Glutamatergic neuron (in vitro differentiated cells): ENCODE measurements around the gene AMIGO2. TPM values are rescaled to one million over a fixed set of nuclear protein-coding genes. Genes with fewer than 3 reads are reported as not detected.
"Not testable (repeated sequence)": the region's sequence is repeated elsewhere in the genome, so short reads cannot be mapped to it uniquely, and the experiment has no call there.

ENCODE experiments used
- DNase-seq: peaks from one replicate; pipeline ENCODE4 v3.0.0; 2022
- H3K27ac Mint-ChIP-seq: one replicate; pipeline ENCODE4 v1.8.0; 2020; ENCODE audit warnings: mild to moderate bottlenecking, mixed read lengths, inconsistent platforms; ENCODE audit not compliant: unreplicated experiment
- H3K27me3 Mint-ChIP-seq: one replicate; pipeline ENCODE4 v1.8.0; 2020; ENCODE audit warnings: mild to moderate bottlenecking, moderate library complexity, mixed read lengths, inconsistent platforms; ENCODE audit not compliant: unreplicated experiment
- H3K36me3 Mint-ChIP-seq: one replicate; pipeline ENCODE4 v1.8.0; 2020; ENCODE audit warnings: mild to moderate bottlenecking, mixed read lengths, inconsistent platforms; ENCODE audit not compliant: unreplicated experiment
- H3K4me1 Mint-ChIP-seq: one replicate; pipeline ENCODE4 v1.8.0; 2020; ENCODE audit warnings: mild to moderate bottlenecking, low read depth, mixed read lengths, inconsistent platforms; ENCODE audit not compliant: unreplicated experiment
- H3K4me3 Mint-ChIP-seq: one replicate; pipeline ENCODE4 v1.8.0; 2020; ENCODE audit warnings: mild to moderate bottlenecking, mixed read lengths, inconsistent platforms; ENCODE audit not compliant: unreplicated experiment
- H3K9me3 Mint-ChIP-seq: one replicate; pipeline ENCODE4 v1.8.0; 2020; ENCODE audit warnings: mild to moderate bottlenecking, moderate library complexity, mixed read lengths, inconsistent platforms; ENCODE audit not compliant: unreplicated experiment
- CTCF ChIP-seq: fragments of 200-600 bp; sonication (generic); IDR thresholded peaks from one replicate; pipeline ENCODE4 v1.5.0; 2021; ENCODE audit not compliant: partially characterized antibody, unreplicated experiment
- total RNA-seq: library from RNA; stranded (reverse); fragmentation: NEBNext Ultra II Directional; extraction: Animal tissue kit (Norgen Biotek cat#: 25700); gene quantifications from one replicate; pipeline ENCODE4 v1.2.1, GENCODE V29; 2021; ENCODE audit not compliant: unreplicated experiment

Gene AMIGO2
- total RNA-seq, 1 donor from 2014 or later, result 1.7 TPM

- Mint-ChIP-seq H3K27ac (no peak overlapping the region), H3K36me3 (no peaks in the 10 kb centered on the region), H3K4me3 (no peak overlapping the region), H3K4me1 (no peaks in the 10 kb centered on the region), H3K27me3 (no peaks in the 10 kb centered on the region), H3K9me3 (no peaks in the 10 kb centered on the region)
- TF ChIP-seq CTCF, result no peak
- no peak for DNase-seq
Measured at GRCh38 chr12:47121146-47121545, 41.4 kb upstream of the AMIGO2 start.

- no peak for TF ChIP-seq CTCF
- Mint-ChIP-seq H3K27ac (no peak overlapping the region), H3K4me3 (no peak overlapping the region), H3K4me1 (no peaks in the 10 kb centered on the region), H3K27me3 (no peaks in the 10 kb centered on the region), H3K9me3 (no peaks in the 10 kb centered on the region), H3K36me3 (no peaks in the 10 kb centered on the region)
- no peak for DNase-seq
Measured at GRCh38 chr12:47120736-47121135, 41.0 kb upstream of the AMIGO2 start.

- not testable (repeated sequence) for DNase-seq, H3K36me3 Mint-ChIP-seq, H3K9me3 Mint-ChIP-seq, H3K27ac Mint-ChIP-seq, H3K4me1 Mint-ChIP-seq, H3K4me3 Mint-ChIP-seq, H3K27me3 Mint-ChIP-seq
Measured at GRCh38 chr12:47117305-47117704, 37.5 kb upstream of the AMIGO2 start.

- no peak for DNase-seq
- Mint-ChIP-seq H3K27me3 (no peaks in the 10 kb centered on the region), H3K36me3 (no peaks in the 10 kb centered on the region), H3K4me3 (no peak overlapping the region), H3K27ac (no peak overlapping the region), H3K9me3 (no peaks in the 10 kb centered on the region), H3K4me1 (no peaks in the 10 kb centered on the region)
- TF ChIP-seq CTCF, result no peak
Measured at GRCh38 chr12:47114481-47114892, 34.7 kb upstream of the AMIGO2 start.

GRCh38 chr12:47112679-47113078 is 32.9 kb upstream of the AMIGO2 start:
- no peaks in the 10 kb centered on the region for H3K27me3 Mint-ChIP-seq
- no peaks in the 10 kb centered on the region for H3K36me3 Mint-ChIP-seq
- no peak overlapping the region for H3K4me3 Mint-ChIP-seq
- no peaks in the 10 kb centered on the region for H3K4me1 Mint-ChIP-seq
- no peak for DNase-seq
- TF ChIP-seq CTCF, result no peak
- H3K27ac Mint-ChIP-seq, result no peak overlapping the region
- no peaks in the 10 kb centered on the region for H3K9me3 Mint-ChIP-seq

- H3K4me1 Mint-ChIP-seq, result no peaks in the 10 kb centered on the region
- no peak overlapping the region for H3K4me3 Mint-ChIP-seq
- no peak for TF ChIP-seq CTCF
- no peaks in the 10 kb centered on the region for H3K36me3 Mint-ChIP-seq
- H3K27ac Mint-ChIP-seq, result no peak overlapping the region
- no peaks in the 10 kb centered on the region for H3K9me3 Mint-ChIP-seq
- no peak for DNase-seq
- no peaks in the 10 kb centered on the region for H3K27me3 Mint-ChIP-seq
Measured at GRCh38 chr12:47111854-47112253, 32.1 kb upstream of the AMIGO2 start.
